Retinal pigment epithelial cell (primary cell): ENCODE data around the gene TIPARP.

ENCODE experiments used
- DNase-seq: peaks from one replicate; pipeline ENCODE4 v3.0.0-alpha.2; 2010; ENCODE audit warnings: low read depth
- H3K4me3 ChIP-seq: 2 replicates; pipeline ENCODE4 v1.5.1; 2011; ENCODE audit warnings: mild to moderate bottlenecking, low read length, control low read depth, moderate library complexity
- TF ChIP-seq, protein P1 (sequence below): conservative IDR thresholded peaks from 2 replicates; pipeline ENCODE4 v1.5.1; 2011; ENCODE audit warnings: low read depth, low read length, control low read depth, inconsistent platforms

The TIPARP gene

DNA sequence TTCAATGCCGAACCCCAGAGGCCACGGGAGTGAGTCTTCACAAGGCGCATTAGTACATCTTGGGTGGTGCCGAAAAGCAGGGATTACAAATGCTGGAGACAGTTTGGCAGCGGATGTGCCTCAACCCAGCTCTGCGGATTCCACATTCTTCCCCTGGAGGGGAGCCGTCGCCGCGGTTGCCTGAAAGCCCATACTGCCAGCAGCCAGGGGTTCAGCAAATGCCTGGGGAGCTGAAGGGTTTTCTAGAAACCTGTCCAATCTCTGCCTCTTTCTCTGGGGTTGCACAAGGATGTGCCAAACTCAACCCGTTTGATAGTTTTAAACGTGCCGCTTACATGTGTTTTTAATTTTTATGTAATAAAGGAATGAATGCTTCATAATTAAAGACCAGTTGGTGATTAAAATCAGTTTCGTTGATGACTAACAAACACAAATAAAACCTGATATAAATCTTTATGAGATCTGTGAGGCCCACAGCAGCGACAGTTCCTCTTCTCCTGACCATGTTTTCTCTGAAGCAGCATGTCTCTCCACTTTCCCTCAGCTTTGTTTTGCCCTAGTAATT lies 77.2 kb downstream of the TIPARP start:
- no peak overlapping the region for H3K4me3 ChIP-seq
- TF ChIP-seq, protein P1, sequence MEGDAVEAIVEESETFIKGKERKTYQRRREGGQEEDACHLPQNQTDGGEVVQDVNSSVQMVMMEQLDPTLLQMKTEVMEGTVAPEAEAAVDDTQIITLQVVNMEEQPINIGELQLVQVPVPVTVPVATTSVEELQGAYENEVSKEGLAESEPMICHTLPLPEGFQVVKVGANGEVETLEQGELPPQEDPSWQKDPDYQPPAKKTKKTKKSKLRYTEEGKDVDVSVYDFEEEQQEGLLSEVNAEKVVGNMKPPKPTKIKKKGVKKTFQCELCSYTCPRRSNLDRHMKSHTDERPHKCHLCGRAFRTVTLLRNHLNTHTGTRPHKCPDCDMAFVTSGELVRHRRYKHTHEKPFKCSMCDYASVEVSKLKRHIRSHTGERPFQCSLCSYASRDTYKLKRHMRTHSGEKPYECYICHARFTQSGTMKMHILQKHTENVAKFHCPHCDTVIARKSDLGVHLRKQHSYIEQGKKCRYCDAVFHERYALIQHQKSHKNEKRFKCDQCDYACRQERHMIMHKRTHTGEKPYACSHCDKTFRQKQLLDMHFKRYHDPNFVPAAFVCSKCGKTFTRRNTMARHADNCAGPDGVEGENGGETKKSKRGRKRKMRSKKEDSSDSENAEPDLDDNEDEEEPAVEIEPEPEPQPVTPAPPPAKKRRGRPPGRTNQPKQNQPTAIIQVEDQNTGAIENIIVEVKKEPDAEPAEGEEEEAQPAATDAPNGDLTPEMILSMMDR = no peak
- peak; percentile 51 for DNase-seq
